ENCODE data around the gene RIPOR3.

DNA sequence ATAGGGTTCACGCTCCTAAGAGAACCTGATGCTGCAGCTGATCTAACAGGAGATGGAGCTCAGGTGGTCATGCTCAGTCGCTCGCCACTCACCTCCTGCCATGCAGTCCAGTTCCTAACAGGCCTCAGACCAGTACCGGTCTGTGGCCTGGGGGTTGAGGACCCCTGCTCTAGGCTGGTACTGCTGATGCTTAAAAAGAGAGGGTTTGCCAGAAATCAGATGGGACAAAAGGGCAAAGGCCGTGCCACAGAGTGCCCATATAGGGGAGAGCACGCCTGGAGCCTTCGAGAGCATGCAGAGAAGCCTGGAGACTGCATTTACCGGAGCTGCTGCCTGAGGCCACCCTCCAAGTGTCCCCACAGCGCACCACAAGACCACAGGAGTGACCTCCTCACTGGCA, 105.7 kb downstream of the RIPOR3 start:
- no peak for TF ChIP-seq POLR2A (IDR thresholded peaks at IDR 0.05)
- TF ChIP-seq, protein P1, sequence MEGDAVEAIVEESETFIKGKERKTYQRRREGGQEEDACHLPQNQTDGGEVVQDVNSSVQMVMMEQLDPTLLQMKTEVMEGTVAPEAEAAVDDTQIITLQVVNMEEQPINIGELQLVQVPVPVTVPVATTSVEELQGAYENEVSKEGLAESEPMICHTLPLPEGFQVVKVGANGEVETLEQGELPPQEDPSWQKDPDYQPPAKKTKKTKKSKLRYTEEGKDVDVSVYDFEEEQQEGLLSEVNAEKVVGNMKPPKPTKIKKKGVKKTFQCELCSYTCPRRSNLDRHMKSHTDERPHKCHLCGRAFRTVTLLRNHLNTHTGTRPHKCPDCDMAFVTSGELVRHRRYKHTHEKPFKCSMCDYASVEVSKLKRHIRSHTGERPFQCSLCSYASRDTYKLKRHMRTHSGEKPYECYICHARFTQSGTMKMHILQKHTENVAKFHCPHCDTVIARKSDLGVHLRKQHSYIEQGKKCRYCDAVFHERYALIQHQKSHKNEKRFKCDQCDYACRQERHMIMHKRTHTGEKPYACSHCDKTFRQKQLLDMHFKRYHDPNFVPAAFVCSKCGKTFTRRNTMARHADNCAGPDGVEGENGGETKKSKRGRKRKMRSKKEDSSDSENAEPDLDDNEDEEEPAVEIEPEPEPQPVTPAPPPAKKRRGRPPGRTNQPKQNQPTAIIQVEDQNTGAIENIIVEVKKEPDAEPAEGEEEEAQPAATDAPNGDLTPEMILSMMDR (IDR thresholded peaks at IDR 0.05), result no peak
